NCI-H2227 treated with DMSO at 0.1 percent for 48 hours (cell line): Measurements from ENCODE around the gene UBE2D4.
"Not testable (repeated sequence)": the region's sequence is repeated elsewhere in the genome, so short reads cannot be mapped to it uniquely, and the experiment has no call there.

Experiments used
- DNase-seq: peaks from one replicate; lab custom pipeline; 2025; lab: John Stamatoyannopoulos, UW

UBE2D4 gene

DNA sequence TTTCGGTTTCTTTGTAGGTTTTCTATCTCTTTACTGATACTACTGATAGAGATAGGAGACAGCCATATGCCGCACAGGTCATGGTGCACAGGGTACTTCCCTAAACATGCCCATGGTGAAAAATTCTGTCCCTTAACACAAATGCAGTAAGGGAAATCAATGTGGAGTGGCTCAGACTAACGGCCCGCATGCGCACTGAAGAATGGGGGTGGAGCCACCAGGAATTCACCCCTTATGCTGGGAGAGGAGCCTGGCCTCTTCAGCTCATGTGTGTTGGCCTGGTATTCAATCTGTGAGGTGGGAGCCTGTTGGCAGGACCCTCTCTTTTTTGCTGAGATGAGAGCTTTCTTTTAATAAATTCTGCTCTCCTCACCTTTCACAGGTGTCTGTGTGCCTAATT, 11.4 kb upstream of the UBE2D4 start:
- DNase-seq, result no peak

DNA sequence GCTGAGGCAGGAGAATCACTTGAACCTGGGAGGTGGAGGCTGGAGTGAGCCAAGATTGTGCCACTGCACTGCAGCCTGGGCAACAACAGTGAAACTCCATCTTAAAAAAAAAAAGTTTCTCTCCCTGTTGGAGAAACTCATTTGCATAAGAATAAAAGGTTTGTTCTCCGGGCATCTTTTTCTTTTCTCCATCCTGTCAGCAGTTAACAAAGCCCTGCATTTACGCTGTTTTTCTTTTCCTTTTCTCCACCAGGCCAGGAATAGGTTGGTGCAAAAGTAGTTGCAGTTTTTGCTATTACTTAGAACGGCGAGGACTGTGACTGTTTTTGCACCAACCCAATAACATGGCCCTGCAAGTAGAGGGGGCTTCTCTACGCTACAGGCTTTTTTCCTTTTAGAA, 10.3 kb upstream of the UBE2D4 start:
- no peak for DNase-seq

DNA sequence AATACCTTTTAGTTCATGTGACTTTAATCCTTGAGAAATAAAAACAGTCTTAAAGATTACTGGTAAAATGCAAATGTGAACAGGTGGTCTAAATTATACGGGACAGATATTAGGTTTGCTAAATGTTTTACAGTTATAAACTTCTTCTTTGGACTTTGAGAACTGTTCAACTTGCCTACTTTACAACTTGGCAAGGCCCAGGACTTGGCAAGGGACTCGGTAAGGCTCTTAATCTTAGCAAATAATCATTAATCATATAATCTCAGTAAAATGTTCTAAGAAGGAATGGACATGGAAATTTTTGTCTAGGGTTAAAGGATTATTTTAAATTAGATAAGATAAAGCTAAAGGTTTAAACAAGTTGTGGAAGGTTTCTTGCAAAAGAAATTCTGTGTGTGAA, 4.8 kb upstream of the UBE2D4 start:
- DNase-seq, result no peak

DNA sequence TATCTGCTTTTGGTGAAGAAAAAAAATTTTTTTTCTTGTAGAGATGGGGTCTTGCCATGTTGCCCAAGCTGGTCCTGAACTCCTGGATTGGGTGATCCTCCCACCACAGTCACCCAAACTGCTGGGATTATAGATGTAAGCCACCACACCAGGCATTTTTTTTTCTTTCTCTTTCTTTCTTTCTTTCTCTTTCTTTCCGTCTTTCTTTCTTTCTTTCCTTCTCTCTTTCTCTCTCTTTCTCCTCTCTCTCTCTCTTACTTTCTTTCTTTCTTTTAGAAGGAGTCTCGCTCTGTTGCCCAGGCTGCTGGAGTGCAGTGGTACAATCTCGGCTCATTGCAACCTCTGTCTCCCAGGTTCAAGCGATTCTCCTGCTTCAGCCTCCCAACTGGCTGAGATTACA, 3.5 kb upstream of the UBE2D4 start:
- DNase-seq, result no peak

DNA sequence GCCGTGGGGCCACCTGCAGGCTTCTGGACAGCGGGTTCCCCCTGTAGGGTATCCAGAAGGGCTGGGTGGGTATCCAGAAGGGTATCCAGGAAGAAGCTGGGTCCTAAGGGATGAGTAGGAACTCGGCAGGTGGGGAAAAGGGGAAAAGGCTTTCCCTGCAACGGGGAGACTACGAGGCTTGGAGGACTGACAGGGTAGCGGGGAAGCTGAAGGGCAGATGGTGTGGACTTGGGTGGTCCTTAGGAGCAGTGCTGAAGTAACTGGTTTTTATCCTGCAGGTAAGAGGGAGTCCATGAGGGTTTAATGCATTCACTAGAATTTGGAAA, 525 bp downstream of the UBE2D4 start:
- DNase-seq, result peak; percentile 52

DNA sequence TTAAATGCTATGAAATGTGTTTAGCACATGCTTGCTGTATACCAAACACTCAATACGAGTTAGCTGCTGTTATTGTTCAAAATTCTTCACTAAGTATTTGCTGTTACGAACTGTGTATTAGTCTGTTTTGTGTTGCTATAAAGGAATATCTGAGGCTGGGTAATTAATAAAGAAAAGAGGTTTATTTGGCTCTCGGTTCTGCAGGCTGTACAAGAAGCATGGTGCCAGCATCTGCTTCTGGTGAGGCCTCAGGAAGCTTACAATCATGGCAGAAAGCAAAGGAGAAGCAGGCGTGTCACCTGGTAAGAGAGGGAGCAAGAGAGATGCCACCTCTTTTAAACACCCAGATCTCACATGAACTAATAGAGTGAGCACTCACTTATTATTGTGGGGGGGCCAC, 1.6 kb downstream of the UBE2D4 start:
- no peak for DNase-seq

DNA sequence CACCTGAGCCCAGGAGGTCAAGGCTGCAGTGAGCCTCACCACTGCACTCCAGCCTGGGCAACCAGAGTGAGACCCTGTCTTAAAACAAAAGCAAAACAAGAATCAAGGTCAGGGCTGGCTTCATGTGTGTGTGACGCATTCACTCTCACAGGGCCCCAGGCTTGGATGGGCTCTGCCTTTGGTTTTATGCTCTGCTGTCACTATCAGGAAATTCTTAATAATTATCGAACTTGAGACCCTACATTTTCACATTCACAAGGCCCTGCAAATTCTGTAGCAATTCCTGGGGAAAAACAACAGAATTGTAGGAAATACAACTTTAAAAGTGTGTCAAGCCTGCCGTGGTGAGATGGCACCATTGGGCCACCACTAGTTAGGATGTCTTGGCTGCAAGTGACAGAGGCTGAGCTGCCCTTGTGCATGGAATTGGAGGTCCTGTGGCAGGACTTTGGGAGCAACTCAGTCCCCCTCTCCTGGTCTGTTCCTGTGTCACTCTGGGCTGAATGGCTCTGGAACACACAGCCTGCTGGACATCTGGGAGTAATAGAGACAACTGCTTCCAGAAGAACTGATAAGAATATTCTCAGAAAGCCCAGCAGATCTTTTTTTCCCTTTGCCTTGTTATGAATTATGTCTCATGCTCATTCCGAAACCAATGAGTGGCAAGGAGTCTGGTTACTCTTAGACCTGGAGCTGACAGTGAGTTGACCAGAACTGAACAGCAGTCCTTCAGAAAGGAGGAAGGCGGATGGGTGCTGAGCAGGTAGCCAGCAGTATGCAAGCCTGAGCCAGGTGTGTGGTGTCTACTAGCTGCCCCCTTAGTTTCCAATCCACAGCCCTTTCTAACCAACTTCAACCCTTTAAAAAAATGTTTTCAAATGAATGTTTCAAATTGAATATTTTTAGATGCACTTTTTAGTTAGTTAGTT, 3.6 kb downstream of the UBE2D4 start:
- no peak for DNase-seq

DNA sequence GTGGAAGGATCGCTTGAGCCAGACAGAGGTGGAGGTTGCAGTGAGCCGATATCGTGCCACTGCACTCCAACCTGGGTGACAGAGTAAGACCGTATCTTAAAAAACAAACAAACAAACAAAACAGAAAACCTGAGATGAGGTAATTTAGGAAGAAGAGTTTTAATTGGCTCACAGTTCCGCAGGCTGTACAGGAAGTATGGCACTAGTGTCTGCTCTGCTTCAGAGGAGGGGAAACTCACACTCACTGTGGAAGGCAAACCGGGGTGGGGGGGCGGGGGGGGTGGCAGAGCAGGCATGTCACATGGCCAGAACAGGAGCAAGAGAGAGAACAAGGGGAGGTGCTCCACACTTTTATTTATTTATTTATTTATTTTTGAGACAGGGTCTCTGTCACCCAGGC, 5.1 kb downstream of the UBE2D4 start:
- DNase-seq, result no peak

DNA sequence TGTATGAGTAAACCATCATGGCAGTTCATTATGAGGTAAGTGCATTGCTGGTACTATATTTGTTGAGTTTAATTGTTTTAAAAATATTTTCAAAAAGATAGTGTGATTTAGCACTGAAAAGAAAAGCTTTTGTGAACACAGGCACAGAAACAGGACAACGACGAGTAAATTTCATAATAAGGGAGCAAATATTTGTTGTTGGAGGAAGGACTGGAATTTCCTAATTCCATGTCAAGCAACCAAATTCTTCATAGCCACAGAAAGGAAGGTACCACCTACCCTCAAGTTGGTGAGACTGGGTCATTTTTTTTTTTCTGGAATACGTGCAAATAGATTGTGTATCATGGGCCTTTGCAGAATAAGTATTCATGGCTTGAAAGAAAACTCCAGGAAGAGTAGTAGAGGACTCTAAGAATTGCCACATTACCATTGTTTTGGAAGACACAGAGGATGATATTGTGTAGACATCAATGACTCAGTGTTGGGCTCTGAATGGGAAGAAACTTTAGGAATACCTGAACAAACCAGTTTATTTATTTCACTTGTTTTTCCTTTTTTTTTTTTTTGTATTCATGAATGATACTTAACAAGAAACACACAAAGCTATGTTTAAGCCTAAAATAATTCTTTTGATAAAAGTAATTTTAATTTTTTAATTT, 7.8 kb downstream of the UBE2D4 start:
- no peak for DNase-seq

DNA sequence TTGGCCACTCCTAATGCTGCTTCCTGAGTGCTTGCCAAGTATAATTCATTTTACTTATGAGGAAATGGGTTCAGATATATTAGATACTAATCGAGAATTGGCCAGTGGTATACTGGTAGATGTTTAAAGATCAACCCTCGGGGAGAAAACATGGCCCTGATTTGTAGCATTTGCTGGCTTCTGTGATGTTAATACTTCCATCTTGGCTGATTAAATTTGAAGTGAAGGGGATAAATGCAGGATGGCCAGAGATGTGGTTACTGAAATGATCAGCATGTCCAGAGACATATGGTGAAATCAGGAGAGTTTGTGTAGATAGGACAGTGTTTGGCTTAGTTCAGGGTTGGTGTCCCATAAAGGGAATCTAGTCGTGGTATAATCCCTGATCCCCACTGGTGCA, 11.2 kb downstream of the UBE2D4 start:
- DNase-seq, result no peak

DNA sequence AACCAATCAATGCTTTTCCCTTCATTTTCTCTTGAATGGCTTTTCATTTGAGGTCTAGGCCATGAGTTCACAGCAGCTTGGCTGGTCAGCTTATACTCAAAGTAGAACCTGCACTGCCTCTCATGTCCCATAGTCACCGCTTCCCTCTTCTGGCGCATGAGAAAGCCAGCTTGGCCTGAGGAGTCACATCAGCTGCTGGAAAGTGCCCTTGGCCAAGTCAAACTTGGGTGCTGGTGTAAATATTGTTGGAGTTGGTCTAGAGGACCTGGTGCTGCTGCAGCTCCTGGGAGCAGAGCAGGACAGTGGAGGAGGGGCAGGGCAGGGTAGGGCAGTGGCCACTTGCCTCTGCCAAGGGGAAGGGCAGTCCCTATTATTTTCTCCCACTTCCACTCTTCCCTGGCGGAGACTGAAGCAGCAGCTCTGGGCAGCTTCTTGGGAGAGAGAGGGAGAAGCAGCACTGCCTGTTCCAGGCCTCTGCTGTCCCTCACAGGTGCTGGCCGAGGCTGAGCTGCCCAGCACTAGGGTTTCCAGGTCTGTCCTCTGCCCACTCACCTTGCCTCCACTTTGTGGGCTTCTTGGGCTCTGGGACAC, 12.8 kb downstream of the UBE2D4 start:
- DNase-seq, result no peak

DNA sequence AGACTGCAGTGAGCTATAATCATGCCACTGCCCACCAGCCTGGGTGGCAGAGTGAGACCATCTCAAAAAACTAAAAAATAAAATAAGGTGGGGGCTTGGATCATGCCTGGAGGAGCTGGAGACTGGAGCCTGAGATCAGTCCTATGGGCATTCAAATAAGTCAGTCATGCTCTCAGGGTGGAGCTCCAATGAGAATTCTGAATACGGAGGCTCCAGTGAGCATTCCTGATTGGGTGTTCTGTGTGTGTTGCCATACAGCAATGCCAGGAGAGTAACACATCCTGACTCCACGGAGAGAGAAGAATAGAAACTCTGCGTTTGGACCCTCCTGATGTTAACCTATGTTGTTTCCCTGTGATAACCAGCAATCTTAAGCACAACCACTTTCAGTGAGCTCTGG, 16.0 kb downstream of the UBE2D4 start:
- no peak for DNase-seq

DNA sequence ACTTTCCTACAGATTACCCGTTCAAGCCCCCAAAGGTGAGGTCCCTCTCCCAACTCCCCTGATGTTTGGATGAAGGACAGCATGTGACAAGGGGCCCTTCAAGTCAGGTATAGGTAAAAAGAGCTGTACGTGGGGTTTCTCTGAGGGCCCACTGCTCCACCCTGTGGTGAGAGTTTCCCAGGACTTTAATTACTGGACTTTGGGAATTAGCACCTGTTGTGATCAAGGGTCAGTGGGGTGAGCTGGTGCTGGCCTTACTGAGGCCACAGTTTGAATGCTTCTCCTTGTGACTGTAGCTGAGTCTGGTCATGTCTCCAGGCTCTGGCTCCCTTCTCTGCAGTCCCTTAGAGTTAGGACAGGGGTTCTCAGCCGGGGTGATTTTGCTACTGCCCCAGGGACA, 16.8 kb downstream of the UBE2D4 start:
- DNase-seq, result no peak

DNA sequence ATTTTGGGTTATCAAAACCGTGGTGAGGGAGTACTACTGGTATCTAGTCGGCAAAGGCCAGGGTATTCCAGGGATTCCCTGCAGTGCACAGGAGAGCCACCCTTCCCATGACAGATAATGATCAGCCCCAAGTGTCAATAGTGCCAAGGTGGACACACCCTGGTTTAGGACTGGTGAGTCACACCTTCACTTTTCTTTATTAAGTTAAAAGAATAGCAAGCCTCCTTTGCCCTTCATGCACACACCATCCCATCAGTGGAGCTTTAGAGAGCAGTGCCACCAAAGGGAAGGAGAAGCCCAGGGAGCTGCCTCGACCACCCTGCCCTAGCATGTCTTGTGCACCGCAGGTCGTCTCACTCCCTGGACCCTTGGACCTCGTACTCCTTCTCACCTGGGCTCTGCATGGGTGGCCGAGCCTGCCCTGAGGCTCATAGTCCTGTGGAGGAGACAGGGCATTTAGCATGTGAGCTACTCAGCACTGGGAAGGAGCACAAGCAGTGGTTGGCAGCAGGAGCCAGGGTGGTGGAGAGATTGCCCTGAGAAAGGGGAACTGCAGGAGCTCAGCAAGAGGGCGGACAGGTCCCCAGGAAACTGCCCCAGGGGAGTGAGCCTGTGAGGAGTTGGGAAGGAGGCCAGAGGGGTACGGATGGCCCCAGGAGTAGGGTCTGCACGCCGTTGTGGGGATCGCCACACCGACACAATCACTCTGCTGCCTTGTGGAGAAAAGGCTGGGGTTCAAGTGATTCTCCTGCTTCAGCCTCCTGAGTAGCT, 17.4 kb downstream of the UBE2D4 start:
- DNase-seq, result no peak

DNA sequence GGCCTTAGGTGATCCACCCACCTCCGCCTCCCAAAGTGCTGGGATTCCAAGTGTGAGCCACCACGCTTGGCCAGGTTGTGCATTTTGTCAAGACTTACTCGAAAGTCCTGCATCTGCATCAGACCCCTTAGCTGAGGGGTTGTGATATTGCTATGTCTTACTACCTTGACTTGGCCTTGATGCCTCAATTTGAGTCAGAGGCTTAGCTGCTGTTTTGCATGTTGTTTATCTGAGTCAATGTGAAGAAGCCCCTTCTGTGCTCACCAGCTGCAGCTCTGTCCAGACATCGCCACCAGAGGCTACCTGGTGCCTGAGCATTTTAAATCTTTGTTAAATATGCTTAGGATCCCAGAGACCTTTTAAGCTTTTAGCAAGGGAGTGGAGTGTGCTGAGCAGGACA, 18.1 kb downstream of the UBE2D4 start:
- DNase-seq, result no peak

DNA sequence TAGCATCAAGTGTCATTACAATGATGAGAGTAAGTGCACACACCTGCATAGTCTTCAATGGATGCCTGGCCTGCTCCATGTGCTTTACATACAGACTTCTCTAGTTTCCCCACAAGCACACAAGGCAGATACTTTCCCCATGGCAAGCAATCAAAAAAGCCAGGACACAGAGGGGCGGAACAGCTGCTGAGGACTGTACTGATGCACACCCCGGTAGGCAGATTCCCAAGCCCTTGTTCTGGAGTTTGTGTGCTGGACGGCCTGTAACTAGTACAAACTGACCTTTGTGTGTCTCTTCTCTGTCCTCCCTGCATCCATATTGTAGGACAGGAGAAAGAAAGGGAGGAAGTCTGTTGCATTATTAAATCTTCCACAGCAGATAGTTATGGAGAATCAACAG, 25.8 kb downstream of the UBE2D4 start:
- no peak for DNase-seq

DNA sequence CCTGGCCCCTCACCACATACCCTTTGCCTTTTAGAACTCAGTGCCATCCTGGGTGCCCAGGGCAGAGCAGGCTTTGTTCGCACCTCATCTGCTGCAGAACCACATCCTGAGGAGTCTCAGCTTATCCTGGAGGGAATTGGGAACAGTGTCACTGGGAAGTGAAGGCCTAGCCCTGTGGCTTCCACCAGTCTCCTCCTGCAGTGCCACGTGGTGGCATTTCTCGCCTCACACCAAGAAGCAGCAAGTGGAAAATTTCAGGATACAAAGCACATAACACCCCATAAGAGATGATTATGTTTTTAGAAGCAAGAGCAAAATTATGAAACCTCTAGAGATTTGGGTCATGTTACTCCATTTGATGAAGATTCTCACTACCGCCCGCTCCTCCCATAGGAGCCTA, 26.8 kb downstream of the UBE2D4 start:
- no peak for DNase-seq

DNA sequence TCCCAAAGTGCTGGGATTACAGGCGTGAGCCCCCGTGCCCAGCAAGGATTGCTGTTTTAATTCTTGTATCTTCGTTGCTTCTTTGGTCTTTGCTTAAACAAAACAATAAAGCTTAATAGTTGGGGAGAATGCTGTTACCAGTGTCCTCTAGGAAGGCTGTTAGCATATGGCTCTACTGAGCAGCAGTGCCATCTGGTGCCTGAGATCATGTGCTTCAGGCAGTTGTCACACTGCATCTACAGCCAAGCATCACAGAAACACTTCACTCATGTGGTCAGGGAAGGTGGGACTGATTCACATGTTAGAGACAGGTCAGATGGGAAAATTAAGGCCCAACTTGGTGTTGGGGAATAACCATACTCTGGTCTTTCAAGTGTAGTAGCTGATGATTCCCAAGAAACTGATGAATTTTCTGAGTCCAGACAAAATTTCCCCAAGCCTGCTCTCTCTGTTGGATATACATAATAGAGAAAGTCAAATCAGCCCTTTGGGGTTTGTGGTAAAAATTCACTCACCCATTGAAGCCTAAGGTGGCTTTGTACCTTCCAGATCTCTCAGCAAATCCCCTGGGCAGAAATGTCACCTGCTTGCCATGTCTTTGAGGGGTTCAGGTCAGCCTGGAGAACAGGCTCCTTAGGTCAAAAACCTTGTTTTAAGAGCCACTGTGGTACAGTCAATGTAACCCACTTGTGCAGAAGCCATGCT, 28.4 kb downstream of the UBE2D4 start:
- peak; percentile 6 for DNase-seq

DNA sequence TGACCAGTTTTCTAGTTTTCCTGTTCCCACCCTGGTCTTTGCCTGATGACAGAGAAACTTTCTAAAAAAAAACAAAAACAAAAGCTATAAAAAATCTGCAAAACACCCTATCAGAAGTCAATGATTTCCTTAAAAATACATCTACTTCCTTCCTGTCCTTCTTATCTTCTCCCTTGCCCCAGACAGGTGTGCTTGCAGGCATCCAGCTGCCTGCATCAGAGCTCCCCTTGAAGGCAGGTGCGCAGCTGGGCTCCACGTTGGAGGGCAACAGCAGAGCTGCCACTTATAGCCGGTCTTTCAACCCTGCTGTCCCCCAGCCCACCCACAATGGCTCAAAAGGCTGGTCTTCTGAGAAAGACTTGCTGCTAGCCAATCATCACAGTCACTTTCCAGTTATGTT, 29.8 kb downstream of the UBE2D4 start:
- DNase-seq, result no peak

DNA sequence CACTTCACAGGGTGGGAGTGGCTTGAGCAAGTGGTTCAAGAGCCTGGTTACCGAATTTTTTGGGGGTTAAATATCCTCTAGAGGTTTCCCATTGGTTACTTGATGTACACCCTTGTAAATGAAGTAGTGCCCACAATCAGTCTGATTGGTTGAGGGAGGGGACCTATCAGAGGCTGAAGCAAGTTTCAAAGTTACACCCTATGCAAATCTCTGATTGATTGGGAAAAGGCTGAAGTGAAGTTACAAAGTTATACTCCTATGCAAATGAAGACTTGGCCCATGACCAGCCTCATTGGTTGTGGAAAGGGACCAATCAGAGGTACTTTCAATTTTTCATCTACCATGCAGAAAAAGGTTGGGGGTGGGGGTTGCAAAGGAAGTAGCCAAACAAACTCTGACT, 34.7 kb downstream of the UBE2D4 start:
- no peak for DNase-seq

DNA sequence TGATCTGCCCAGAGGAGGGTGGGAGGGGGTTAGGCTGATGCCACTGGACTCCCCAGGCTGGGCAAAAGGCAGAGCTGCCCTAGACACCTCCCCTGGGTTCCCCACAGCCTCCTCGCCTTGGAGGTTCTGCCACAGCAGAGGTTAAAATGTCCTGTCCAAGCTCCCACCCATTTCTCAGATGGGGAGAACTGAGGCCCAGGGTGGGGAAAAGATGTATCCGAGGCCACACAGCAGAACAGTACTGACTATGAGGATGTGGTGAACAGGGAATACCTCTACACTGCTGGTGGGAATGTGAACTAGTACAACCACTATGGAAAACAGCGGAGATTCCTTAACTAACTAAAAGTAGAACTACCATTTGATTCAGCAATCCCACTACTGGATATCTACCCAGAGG, 40.2 kb downstream of the UBE2D4 start:
- DNase-seq, result not testable (repeated sequence)
